ENCODE measurements around the gene MED12.

Gene MED12

DNA sequence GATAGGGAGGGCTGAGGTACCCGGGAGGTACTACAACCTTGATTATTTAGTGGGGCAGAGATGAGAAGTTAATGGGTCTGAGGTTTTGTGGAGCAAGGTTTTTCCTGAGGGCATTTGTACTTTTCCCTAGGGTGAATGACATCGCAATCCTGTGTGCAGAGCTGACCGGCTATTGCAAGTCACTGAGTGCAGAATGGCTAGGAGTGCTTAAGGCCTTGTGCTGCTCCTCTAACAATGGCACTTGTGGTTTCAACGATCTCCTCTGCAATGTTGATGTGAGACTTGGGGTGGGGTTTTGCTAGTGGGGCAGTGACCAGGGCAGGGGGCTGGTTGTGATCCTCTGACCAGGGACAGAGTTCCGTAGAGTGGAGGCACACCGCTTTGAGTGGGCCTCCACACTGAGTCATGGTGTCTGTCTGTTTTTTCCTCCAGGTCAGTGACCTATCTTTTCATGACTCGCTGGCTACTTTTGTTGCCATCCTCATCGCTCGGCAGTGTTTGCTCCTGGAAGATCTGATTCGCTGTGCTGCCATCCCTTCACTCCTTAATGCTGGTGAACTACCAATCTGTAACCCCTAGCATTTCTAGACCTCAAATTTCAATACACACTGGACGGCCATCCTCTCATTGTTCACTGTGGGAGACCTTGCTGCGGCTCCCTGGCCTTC lies 9.9 kb downstream of the MED12 start:
- TF ChIP-seq ZNF274 (IDR thresholded peaks at IDR 0.05; ENCODE audit: low read depth, low read length) = no peak

DNA sequence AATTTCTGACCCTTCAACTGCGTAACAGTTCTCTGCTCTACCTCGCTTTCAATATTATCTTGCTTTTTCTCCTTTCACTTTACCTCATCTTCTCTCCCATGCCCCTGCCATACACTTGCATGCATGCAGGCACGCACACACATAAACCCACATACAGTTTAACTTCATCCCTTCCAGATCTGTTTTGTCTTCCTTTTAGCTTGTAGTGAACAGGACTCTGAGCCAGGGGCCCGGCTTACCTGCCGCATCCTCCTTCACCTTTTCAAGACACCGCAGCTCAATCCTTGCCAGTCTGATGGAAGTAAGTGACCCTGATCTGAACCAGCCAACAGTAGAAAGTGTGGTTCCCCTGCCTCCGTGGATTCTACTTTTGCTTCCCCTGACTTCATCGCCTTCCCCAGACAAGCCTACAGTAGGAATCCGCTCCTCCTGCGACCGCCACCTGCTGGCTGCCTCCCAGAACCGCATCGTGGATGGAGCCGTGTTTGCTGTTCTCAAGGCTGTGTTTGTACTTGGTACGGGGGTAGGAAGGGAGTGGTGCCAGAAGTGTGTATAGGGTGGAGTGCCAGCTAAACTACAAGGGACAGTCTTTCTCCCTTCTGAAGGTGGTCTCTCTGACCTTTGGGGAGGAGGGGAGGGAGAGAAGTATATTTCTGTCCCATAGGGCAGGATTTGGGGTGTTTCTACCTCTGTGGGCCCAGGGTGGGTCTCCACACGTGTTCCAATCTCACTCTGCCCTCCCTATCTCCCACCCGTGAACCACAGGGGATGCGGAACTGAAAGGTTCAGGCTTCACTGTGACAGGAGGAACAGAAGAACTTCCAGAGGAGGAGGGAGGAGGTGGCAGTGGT lies 10.7 kb downstream of the MED12 start:
- no peak overlapping the region for H3K4me3 ChIP-seq (ENCODE audit: low read length)
- no peak for TF ChIP-seq ZNF274 (IDR thresholded peaks at IDR 0.05; ENCODE audit: low read depth, low read length)

More for the DNA sequence above, 9.9 kb downstream of the MED12 start:
- no peak overlapping the region for H3K4me3 ChIP-seq (ENCODE audit: low read length)

DNA sequence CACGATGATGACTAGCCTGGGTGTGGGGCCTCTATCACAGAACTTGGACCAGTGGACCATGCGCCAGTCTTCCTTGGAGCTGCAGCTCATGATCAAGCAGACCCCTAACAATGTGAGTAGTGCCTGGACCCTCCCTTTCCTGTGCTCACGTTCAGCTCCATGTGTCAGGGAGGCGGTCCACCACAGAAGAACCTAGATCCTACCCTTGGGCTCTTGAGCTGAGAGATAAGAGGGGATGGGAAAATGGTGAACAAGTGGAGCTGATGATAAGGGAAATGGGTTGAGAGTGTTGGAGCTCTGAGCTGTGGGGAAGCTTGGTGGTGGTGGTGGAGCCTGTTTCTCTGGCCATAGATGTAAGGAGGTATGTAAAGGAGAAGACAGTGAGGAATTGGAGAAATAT lies 13.1 kb downstream of the MED12 start:
- H3K4me3 ChIP-seq (ENCODE audit: low read length) = no peak overlapping the region
- no peak for TF ChIP-seq ZNF274 (IDR thresholded peaks at IDR 0.05; ENCODE audit: low read depth, low read length)

DNA sequence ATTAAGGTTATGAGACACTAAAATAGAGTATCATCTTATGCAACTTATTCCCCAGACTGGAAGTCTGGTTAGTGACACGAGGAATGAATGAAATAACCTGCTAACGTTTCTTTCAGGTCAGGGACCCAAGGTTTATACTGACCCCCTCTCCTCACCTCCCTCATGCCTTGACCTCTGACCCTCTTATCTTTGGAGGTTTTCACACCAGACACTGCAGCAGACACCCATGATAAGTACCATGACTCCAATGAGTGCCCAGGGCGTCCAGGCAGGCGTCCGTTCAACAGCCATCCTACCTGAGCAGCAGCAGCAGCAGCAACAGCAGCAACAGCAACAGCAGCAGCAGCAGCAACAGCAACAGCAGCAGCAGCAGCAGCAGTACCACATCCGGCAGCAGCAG lies 22.0 kb downstream of the MED12 start:
- no peak for TF ChIP-seq ZNF274 (IDR thresholded peaks at IDR 0.05; ENCODE audit: low read depth, low read length)
- H3K4me3 ChIP-seq (ENCODE audit: low read length) = no peak overlapping the region

DNA sequence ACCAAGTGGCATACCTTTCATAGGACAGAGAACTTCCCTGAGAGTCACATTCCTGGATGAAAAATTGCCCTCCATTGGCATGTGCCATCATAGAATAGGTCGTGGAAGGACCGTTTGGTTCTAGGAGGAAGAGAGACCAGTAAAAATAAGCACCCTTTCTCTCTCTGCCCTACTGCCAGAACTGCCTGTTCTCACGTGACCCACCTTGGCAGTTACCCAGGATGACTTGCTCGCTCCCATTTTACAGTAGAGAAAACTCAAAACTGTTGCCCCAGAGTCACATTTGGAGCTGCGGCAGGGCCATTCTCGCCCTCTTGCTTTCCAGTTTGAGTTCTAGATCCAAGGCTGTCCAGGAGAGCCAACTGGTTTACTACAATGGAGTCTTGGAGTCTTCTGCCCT lies 25.1 kb downstream of the MED12 start:
- no peak for TF ChIP-seq ZNF274 (IDR thresholded peaks at IDR 0.05; ENCODE audit: low read depth, low read length)
- H3K4me3 ChIP-seq (ENCODE audit: low read length) = no peak overlapping the region

DNA sequence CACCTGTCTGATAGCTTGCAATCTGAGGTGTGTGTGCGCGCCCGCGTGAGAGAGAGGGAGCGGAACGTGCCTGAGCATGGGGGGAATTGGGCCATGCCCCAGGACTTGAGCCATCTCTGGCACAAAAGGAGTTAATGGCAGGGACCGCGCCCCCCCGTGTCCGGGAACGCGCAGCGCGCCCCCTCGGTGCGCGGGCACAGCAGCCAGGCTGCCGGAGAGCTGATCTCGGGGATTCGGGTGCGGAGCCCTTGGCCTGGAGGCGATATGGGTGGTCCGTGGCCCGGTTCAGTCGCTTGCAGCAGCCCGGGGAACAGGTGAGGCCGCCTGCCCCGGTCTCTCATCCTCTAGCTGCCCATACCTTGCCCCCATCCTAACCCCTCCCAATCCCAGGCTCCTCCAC lies 26.3 kb downstream of the MED12 start, which contains the start of gene NLGN3:
Gene NLGN3 (plus strand): TSS at position 191 of the 400 bp plus-strand sequence. CDS start 2,909 bp downstream, outside the sequence.
- no peak for TF ChIP-seq ZNF274 (IDR thresholded peaks at IDR 0.05; ENCODE audit: low read depth, low read length)
- no peak within 1 kb of the TSS for H3K4me3 ChIP-seq (ENCODE audit: low read length)

DNA sequence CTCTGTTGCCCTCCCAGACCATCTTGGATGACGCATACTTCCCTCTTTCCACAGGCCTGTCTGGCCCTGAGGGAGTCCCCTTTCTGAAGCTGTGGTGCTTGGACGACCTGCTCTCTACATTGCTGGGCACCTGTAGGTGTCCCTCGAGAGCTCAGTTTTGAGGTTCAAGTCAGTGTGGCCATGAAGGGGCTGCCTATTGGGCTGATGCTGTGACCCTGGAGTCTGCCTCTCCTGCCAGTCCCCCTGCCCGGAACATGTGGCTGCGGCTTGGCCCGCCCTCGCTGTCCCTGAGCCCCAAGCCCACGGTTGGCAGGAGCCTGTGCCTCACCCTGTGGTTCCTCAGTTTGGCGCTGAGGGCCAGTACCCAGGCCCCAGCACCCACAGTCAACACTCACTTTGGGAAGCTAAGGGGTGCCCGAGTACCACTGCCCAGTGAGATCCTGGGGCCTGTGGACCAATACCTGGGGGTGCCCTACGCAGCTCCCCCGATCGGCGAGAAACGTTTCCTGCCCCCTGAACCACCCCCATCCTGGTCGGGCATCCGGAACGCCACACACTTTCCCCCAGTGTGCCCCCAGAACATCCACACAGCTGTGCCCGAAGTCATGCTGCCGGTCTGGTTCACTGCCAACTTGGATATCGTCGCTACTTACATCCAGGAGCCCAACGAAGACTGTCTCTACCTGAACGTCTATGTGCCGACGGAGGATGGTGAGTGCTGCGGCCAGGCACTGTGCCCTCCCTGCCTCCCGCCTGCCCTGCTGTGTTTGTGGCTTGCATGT lies 29.3 kb downstream of the MED12 start:
- H3K4me3 ChIP-seq (ENCODE audit: low read length) = no peak overlapping the region
- no peak for TF ChIP-seq ZNF274 (IDR thresholded peaks at IDR 0.05; ENCODE audit: low read depth, low read length)

DNA sequence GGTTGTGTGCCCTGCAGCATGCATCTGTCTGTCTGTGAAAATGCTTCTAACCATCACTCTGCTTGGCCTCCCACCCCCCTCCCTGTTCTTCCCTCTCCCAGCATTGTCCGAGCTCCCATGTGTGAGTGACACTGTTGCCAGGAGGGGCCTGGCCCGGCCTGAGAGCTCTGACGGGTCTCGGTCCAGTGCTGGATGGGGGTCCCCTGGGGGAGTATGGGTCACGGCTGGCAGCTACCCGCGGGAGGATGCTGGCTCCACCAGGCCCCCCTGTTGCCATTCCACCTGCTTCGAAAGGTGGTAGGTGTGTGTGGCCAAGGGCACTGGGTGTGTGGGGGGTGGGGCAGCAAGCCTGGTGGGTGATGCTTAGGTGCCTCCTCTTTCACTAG lies 29.9 kb downstream of the MED12 start:
- no peak overlapping the region for H3K4me3 ChIP-seq (ENCODE audit: low read length)
- no peak for TF ChIP-seq ZNF274 (IDR thresholded peaks at IDR 0.05; ENCODE audit: low read depth, low read length)

DNA sequence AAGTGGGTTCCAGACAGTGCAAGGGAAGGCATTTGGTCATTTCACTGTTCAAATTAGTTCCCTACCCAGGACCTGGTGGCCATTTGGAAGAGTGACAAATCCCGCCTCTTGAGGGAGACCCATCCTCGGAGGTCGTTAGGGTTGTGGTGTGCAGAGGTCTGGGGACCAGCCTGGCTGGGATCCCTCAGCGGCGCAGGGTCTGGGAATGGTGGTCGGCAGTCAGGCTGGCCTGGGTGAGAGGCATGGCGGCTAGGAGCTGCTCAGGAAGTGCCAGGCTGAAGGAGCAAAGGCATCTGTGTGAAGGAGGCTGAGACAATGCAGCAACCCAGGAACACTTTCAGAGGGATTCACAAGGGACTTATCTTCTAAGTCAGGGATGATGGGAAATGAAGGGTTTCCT lies 33.0 kb downstream of the MED12 start:
- H3K4me3 ChIP-seq (ENCODE audit: low read length) = no peak overlapping the region
- no peak for TF ChIP-seq ZNF274 (IDR thresholded peaks at IDR 0.05; ENCODE audit: low read depth, low read length)

DNA sequence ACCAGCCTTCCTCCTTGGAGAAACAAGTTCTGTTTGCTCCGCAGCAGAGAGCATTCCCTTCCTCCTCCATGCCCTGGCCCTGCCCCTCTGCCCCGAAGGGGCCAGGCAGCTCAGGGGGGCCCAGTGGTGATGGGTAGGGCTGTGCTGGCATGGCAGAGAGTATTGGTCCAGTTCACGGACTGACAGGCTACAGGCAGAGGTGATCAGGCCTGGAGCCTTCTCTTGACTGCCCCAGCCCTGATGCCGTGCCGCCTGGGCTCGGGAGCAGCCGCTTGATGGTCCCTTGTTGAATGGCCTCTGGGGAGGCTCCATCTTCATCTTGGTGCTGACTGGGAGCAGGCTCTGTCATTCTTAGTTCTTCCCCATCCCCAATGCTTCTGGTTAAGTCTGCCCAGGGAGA lies 35.8 kb downstream of the MED12 start:
- no peak overlapping the region for H3K4me3 ChIP-seq (ENCODE audit: low read length)
- no peak for TF ChIP-seq ZNF274 (IDR thresholded peaks at IDR 0.05; ENCODE audit: low read depth, low read length)

DNA sequence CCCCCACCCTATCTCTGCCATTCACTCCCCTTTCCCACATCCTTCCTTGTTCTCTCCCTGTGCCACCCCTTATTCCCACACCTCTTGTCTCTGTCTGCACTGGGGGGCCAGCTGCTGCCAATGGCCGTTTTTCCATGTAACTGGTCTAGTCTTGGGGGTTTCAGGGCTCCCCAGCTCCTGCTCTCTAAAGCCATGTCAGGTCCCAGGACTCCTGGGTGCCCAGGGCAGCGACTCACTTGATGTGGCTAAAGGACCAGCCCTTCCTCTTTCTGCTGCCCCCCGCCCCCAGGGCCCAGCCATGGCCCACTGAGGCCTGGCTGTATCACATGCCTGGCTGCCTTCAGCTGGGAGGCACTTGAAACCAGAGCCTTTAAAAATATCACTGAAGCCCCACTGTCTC lies 36.2 kb downstream of the MED12 start:
- no peak overlapping the region for H3K4me3 ChIP-seq (ENCODE audit: low read length)
- TF ChIP-seq ZNF274 (IDR thresholded peaks at IDR 0.05; ENCODE audit: low read depth, low read length) = no peak

DNA sequence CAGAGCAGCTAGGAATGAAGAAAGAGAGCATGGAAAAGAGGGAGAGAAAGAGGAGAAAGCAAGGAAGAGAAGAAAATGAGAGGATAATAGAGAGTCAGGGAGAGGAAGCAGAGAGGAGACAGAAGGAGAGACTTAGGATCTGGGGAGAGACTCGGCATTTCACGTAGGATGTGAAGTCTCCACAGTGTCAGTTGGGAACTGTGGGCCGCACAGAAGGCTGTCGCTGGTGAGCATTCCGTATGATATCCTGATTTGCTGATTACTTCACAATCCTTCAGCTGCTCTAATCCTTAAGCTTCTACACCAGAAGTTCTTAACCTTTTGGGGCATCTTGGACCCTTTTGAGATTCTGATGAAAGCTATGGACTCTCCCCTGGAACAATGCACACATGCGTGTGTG lies 40.2 kb downstream of the MED12 start:
- no peak overlapping the region for H3K4me3 ChIP-seq (ENCODE audit: low read length)
- TF ChIP-seq ZNF274 (IDR thresholded peaks at IDR 0.05; ENCODE audit: low read depth, low read length) = no peak

DNA sequence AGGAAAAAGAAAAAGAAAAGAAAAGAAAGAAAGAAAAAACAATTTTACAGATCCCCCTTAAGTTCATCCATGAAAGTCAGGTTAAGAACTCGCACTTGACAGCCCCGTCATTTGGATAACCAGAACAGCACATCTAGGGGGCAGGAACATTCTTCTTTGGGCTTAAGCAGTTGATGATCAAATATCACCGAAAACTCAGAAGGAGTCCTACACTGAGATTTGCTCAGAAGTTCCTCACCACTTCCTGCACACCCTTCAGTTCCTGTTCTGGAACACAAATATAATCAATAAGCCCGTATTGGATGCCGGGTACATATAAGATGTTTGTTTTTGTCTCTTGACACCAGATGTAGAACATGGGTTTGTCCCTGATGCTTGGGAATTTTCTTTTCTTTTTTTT lies 40.9 kb downstream of the MED12 start:
- no peak for TF ChIP-seq ZNF274 (IDR thresholded peaks at IDR 0.05; ENCODE audit: low read depth, low read length)
- no peak overlapping the region for H3K4me3 ChIP-seq (ENCODE audit: low read length)

DNA sequence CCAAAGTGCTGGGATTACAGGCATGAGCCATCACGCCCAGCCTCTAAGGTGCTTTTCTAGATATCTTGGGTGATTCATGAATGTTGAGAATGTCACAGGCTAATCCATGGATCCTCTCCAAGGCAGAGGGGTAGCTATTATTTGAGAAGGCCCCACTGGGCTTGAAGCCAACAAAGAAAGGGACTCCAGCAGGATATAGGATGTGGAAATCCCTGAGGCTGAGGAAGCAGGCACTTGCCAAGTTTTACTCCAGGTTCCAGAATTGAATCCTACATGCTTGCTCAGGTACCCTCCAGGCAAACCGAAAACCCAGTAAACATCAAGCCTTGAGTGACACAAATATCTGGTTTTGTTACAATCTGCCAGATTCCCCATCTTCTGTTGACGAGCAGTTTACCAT lies 42.1 kb downstream of the MED12 start:
- no peak for TF ChIP-seq ZNF274 (IDR thresholded peaks at IDR 0.05; ENCODE audit: low read depth, low read length)
- H3K4me3 ChIP-seq (ENCODE audit: low read length) = no peak overlapping the region
